DND-41 (cell line): Measurements from ENCODE around the gene MX2.

Source experiments
- ATAC-seq: fragments of 200-7000 bp; cut with Tn5 transposase; 3 replicates; pipeline ENCODE4 v1.9.1; 2021; ENCODE audit warnings: low read depth; ENCODE audit not compliant: insufficient read depth
- DNase-seq: peaks from one replicate; pipeline ENCODE4 v3.0.0-alpha.2; 2020
- H2AFZ ChIP-seq: 2 replicates; pipeline ENCODE4 v1.6.0; 2012; ENCODE audit warnings: low read depth, low read length
- H3K27ac ChIP-seq: 2 replicates; pipeline ENCODE4 v1.5.1; 2012; ENCODE audit warnings: low read length, inconsistent platforms
- H3K27me3 ChIP-seq: fragments of 200-600 bp; sonication (generic); 2 replicates; pipeline ENCODE4 v1.6.0; 2012; ENCODE audit warnings: low read length, mild to moderate bottlenecking, inconsistent platforms; ENCODE audit not compliant: insufficient read depth, poor library complexity
- H3K36me3 ChIP-seq: 2 replicates; pipeline ENCODE4 v1.5.1; 2012; ENCODE audit warnings: low read length, inconsistent platforms; ENCODE audit not compliant: insufficient read depth
- H3K4me1 ChIP-seq: 2 replicates; pipeline ENCODE4 v1.5.1; 2012; ENCODE audit warnings: mild to moderate bottlenecking, low read length; ENCODE audit not compliant: insufficient read depth
- H3K4me2 ChIP-seq: 2 replicates; pipeline ENCODE4 v1.6.0; 2012; ENCODE audit warnings: mild to moderate bottlenecking, moderate library complexity, low read length, inconsistent platforms; ENCODE audit not compliant: insufficient read depth
- H3K4me3 ChIP-seq, 2 experiments: fragments of 200-600 bp in 1 of 2; shearing (Covaris generic) in 1 of 2; 2 replicates each; pipeline ENCODE4 v1.5.1; 2012 to 2016; ENCODE audit warnings: inconsistent platforms in 2 of 2, low read length in 2 of 2, mild to moderate bottlenecking in 2 of 2, low read depth in 1 of 2, moderate library complexity in 1 of 2
- H3K79me2 ChIP-seq: 2 replicates; pipeline ENCODE4 v1.6.0; 2012; ENCODE audit warnings: low read length, inconsistent platforms; ENCODE audit not compliant: insufficient read depth
- H3K9ac ChIP-seq: 2 replicates; pipeline ENCODE4 v1.6.0; 2012; ENCODE audit warnings: low read depth, mild to moderate bottlenecking, inconsistent platforms, low read length, moderate library complexity
- H3K9me3 ChIP-seq: 2 replicates; pipeline ENCODE4 v1.5.1; 2012; ENCODE audit warnings: low read length, moderate library complexity, mild to moderate bottlenecking, inconsistent platforms; ENCODE audit not compliant: insufficient read depth, severe bottlenecking
- H4K20me1 ChIP-seq: 2 replicates; pipeline ENCODE4 v1.6.0; 2012; ENCODE audit warnings: low read length; ENCODE audit not compliant: insufficient read depth
- EZH2 ChIP-seq: IDR thresholded peaks from 3 replicates; pipeline ENCODE4 v1.6.1; 2012; ENCODE audit warnings: borderline replicate concordance, low read depth, mild to moderate bottlenecking, moderate library complexity, low read length, inconsistent platforms; ENCODE audit not compliant: severe bottlenecking
- TF ChIP-seq, protein P1 (sequence below): IDR thresholded peaks from 2 replicates; pipeline ENCODE4 v1.5.1; 2012; ENCODE audit warnings: borderline replicate concordance, low read length, moderate library complexity, mild to moderate bottlenecking; ENCODE audit not compliant: poor library complexity, severe bottlenecking; ENCODE audit errors: extremely low read depth

The MX2 gene

DNA sequence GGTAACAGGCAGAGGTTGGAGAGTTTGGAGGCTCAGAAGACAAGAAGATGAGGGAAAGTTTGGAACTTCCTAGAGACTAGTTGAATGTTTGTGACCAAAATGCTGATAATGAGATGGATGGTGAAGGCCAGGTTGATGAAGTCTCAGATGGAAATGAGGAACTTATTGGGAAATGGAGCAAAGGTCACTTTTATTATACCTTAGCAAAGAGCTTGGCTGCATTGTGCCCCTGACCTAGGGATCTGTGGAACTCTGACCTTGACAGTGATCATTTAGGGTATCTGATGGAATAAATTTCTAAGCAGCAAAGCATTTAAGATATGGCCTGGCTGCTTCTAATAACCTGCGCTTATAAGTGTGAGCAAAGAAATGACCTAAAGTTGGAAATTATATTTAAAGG lies 28.1 kb upstream of the MX2 start:
- Histone ChIP-seq H3K4me1 (no peaks in the 10 kb centered on the region), H3K79me2 (no peaks in the 10 kb centered on the region), H3K36me3 (no peaks in the 10 kb centered on the region), H4K20me1 (no peaks in the 10 kb centered on the region), H3K27me3 (no peaks in the 10 kb centered on the region), H3K4me3 (no peak overlapping the region), H2AFZ (no peak overlapping the region), H3K27ac (no peak overlapping the region), H3K9me3 (peaks cover 5% of the 10 kb centered on the region), H3K9ac (no peak overlapping the region), H3K4me2 (no peak overlapping the region)
- no peak for TF ChIP-seq EZH2
- TF ChIP-seq, protein P1, sequence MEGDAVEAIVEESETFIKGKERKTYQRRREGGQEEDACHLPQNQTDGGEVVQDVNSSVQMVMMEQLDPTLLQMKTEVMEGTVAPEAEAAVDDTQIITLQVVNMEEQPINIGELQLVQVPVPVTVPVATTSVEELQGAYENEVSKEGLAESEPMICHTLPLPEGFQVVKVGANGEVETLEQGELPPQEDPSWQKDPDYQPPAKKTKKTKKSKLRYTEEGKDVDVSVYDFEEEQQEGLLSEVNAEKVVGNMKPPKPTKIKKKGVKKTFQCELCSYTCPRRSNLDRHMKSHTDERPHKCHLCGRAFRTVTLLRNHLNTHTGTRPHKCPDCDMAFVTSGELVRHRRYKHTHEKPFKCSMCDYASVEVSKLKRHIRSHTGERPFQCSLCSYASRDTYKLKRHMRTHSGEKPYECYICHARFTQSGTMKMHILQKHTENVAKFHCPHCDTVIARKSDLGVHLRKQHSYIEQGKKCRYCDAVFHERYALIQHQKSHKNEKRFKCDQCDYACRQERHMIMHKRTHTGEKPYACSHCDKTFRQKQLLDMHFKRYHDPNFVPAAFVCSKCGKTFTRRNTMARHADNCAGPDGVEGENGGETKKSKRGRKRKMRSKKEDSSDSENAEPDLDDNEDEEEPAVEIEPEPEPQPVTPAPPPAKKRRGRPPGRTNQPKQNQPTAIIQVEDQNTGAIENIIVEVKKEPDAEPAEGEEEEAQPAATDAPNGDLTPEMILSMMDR = no peak
- ATAC-seq = no peak
- no peak for DNase-seq

DNA sequence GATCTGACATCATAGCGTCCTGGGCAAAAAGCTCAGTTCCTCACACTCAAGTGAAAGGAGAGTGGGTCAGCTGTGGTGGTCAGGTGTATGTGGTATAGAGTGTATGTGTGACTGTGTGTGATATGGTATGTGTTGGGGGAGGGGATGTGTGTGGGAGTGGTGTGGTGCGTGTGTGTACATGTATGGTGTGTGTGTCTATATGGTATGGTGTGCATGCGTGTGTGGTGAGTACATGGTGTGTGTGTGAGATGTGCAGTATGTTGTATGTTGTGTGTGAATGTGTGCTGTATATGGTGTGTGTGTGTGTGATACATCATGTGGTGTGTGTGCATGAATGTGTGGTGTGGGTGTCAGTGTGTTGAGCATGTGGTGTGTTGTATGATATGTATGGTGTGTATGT lies 24.3 kb upstream of the MX2 start:
- DNase-seq = no peak
- no peak overlapping the region for H3K4me2 ChIP-seq
- no peaks in the 10 kb centered on the region for H3K4me1 ChIP-seq
- H3K27ac ChIP-seq = no peak overlapping the region
- no peak for ATAC-seq
- TF ChIP-seq, protein P1 = no peak
- TF ChIP-seq EZH2 = no peak
- no peaks in the 10 kb centered on the region for H3K79me2 ChIP-seq
- H4K20me1 ChIP-seq = no peaks in the 10 kb centered on the region
- peaks cover 8% of the 10 kb centered on the region for H3K9me3 ChIP-seq
- peaks cover 6% of the 10 kb centered on the region for H3K27me3 ChIP-seq
- no peak overlapping the region for H3K4me3 ChIP-seq
- H2AFZ ChIP-seq = no peak overlapping the region
- H3K9ac ChIP-seq = no peak overlapping the region
- no peaks in the 10 kb centered on the region for H3K36me3 ChIP-seq

DNA sequence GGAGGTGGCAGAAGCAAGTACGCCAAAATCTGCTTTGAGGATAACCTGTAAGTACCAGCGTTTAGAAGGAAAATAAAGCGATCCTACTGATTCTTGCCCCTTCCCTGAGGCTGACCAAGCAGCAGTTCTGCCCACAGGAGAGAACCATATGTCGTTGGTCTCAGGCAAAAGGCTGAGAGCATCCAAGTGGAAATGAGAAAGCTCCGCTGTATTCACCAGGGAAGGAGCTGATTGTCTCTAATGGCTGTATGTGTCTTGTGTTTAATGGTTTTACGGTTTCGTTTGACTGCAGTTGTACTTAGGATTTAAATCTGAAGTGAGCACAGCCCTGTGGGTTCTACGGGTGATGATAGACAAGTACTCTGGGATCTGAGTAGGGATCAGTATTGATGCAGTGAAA lies 23.4 kb upstream of the MX2 start:
- TF ChIP-seq EZH2 = no peak
- TF ChIP-seq, protein P1 = no peak
- H3K4me3 ChIP-seq = no peak overlapping the region
- H4K20me1 ChIP-seq = no peaks in the 10 kb centered on the region
- H3K4me2 ChIP-seq = no peak overlapping the region
- no peak overlapping the region for H2AFZ ChIP-seq
- no peak overlapping the region for H3K27ac ChIP-seq
- H3K36me3 ChIP-seq = no peaks in the 10 kb centered on the region
- H3K27me3 ChIP-seq = peaks cover 6% of the 10 kb centered on the region
- no peaks in the 10 kb centered on the region for H3K4me1 ChIP-seq
- H3K79me2 ChIP-seq = no peaks in the 10 kb centered on the region
- no peak for DNase-seq
- H3K9me3 ChIP-seq = peaks cover 8% of the 10 kb centered on the region
- no peak overlapping the region for H3K9ac ChIP-seq
- ATAC-seq = no peak

DNA sequence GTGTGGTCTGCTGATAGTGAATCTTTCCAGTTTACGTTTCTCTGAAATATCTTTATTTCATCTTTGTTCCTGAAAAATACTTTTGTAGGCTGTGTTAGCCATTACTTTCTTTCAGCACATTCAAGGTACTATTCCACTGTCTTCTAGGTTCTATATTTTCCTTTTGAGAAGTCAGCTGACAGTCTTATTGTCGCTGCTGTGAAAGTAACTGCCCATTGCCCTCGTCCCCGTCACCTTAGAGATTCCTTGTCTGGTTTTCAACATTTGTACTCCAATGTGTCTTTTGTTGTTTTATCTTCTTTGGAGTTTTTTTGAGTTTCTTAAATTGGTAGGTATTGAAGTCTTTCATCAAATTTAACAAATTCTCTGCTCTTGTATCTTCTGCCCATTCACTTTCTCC lies 19.8 kb upstream of the MX2 start:
- H3K4me3 ChIP-seq = no peak overlapping the region
- H3K4me1 ChIP-seq = no peaks in the 10 kb centered on the region
- ATAC-seq = no peak
- no peak overlapping the region for H2AFZ ChIP-seq
- no peak overlapping the region for H3K27ac ChIP-seq
- no peak overlapping the region for H3K4me2 ChIP-seq
- peaks cover 6% of the 10 kb centered on the region for H3K27me3 ChIP-seq
- TF ChIP-seq, protein P1 = no peak
- TF ChIP-seq EZH2 = no peak
- H3K36me3 ChIP-seq = no peaks in the 10 kb centered on the region
- H3K9me3 ChIP-seq = peaks cover 3% of the 10 kb centered on the region
- H3K9ac ChIP-seq = no peak overlapping the region
- H4K20me1 ChIP-seq = no peaks in the 10 kb centered on the region
- H3K79me2 ChIP-seq = no peaks in the 10 kb centered on the region
- DNase-seq = no peak
